GM23338 (cell line): Measurements from ENCODE around the gene KRT83. TPM values are rescaled to one million over a fixed set of nuclear protein-coding genes. Genes with fewer than 3 reads are reported as not detected.

Experiments
- CREB1 ChIP-seq: fragments of 250-450 bp; sonication (Bioruptor Pico); IDR thresholded peaks from 2 replicates; pipeline ENCODE4 v1.5.0; 2020; ENCODE audit warnings: low read depth, mild to moderate bottlenecking, moderate library complexity
- ETS1 ChIP-seq: IDR thresholded peaks from 2 replicates; pipeline ENCODE4 v1.6.1; 2016; ENCODE audit warnings: antibody characterized with exemption
- EZH2phosphoT487 ChIP-seq: fragments of 200-600 bp; sonication (generic); IDR thresholded peaks from one replicate; pipeline ENCODE4 v1.8.1; 2018; ENCODE audit warnings: antibody characterized with exemption; ENCODE audit not compliant: unreplicated experiment
- JUNB ChIP-seq: IDR thresholded peaks from one replicate; pipeline ENCODE4 v1.6.1; 2016; ENCODE audit warnings: antibody characterized with exemption; ENCODE audit not compliant: unreplicated experiment
- POLR2AphosphoS5 ChIP-seq: IDR thresholded peaks from 2 replicates; pipeline ENCODE4 v1.6.1; 2016; ENCODE audit warnings: antibody characterized with exemption, low read depth
- REST ChIP-seq: IDR thresholded peaks from one replicate; pipeline ENCODE4 v1.6.1; 2018; ENCODE audit warnings: antibody characterized with exemption; ENCODE audit not compliant: unreplicated experiment
- ZNF331 ChIP-seq: fragments of 250-450 bp; sonication (Bioruptor Pico); IDR thresholded peaks from 2 replicates; pipeline ENCODE4 v1.5.0; 2020; ENCODE audit warnings: low read depth, mild to moderate bottlenecking, moderate library complexity
- ZNF462 ChIP-seq: fragments of 250-450 bp; sonication (Bioruptor Pico); IDR thresholded peaks from 2 replicates; pipeline ENCODE4 v1.5.0; 2020; ENCODE audit warnings: mild to moderate bottlenecking, moderate library complexity
- polyA plus RNA-seq: library from polyadenylated mRNA; unstranded; fragments of >200 nt; fragmentation: Nextera tagmentation; extraction: Ambion mirVana; gene quantifications from 2 replicates; pipeline ENCODE4 v1.2.1, GENCODE V29; 2016
- total RNA-seq: library from RNA; depleted of rRNA; stranded (reverse); fragments of >200 nt; shearing (Covaris generic); gene quantifications from 2 replicates; pipeline ENCODE4 v1.2.3, GENCODE V29; 2014
- TF ChIP-seq, protein P1 (sequence below), 2 experiments: fragments of 200-600 bp in 1 of 2; sonication (generic) in 1 of 2; conservative IDR thresholded peaks; 2 replicates each; pipeline versions ENCODE4 v1.5.1 to v1.6.1; 2016 to 2017; ENCODE audit warnings: antibody characterized with exemption in 2 of 2, low read depth in 2 of 2, mild to moderate bottlenecking in 2 of 2, moderate library complexity in 1 of 2

The KRT83 gene
- total and polyA plus RNA-seq, 2 experiments from 2014 or later: not detected

- TF ChIP-seq ZNF462 (CRISPR knock-in tag) (no peak), EZH2phosphoT487 (no peak), ETS1 (no peak), POLR2AphosphoS5 (no peak), ZNF331 (no peak), JUNB (no peak), REST (no peak), CREB1 (CRISPR knock-in tag) (no peak)
- TF ChIP-seq, protein P1, sequence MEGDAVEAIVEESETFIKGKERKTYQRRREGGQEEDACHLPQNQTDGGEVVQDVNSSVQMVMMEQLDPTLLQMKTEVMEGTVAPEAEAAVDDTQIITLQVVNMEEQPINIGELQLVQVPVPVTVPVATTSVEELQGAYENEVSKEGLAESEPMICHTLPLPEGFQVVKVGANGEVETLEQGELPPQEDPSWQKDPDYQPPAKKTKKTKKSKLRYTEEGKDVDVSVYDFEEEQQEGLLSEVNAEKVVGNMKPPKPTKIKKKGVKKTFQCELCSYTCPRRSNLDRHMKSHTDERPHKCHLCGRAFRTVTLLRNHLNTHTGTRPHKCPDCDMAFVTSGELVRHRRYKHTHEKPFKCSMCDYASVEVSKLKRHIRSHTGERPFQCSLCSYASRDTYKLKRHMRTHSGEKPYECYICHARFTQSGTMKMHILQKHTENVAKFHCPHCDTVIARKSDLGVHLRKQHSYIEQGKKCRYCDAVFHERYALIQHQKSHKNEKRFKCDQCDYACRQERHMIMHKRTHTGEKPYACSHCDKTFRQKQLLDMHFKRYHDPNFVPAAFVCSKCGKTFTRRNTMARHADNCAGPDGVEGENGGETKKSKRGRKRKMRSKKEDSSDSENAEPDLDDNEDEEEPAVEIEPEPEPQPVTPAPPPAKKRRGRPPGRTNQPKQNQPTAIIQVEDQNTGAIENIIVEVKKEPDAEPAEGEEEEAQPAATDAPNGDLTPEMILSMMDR (conservative IDR thresholded peaks at IDR 0.05; ENCODE audit: low read depth in 2 of 2): no peak
Observed at GRCh38 chr12:52293926-52294325, 27.3 kb downstream of the KRT83 start (continued).
